Right ventricle myocardium inferior (tissue), 1 donor: ENCODE data around the gene PRAMEF12. TPM values are rescaled to one million over a fixed set of nuclear protein-coding genes. Genes with fewer than 3 reads are reported as not detected.

Source experiments
- total RNA-seq: library from RNA; stranded (reverse); fragmentation: NEBNext Ultra II Directional; extraction: Animal tissue kit (Norgen Biotek cat#: 25700); gene quantifications from one replicate; pipeline ENCODE4 v1.2.1, GENCODE V29; 2021
- donor health status: DM: no; HTN: yes; CAD: no; lungs with severe emphysema.

PRAMEF12 gene
- total RNA-seq, 1 donor from 2014 or later: not detected

Other genes starting within 250 kb of the PRAMEF12 start
- gene DHRS3, start 155.5 kb upstream of the PRAMEF12 start, total RNA-seq: 81.0 TPM
- gene AADACL4, start 129.7 kb upstream of the PRAMEF12 start, total RNA-seq: not detected
- not detected for gene AADACL3, start 57.6 kb upstream of the PRAMEF12 start, total RNA-seq
- gene CFAP107, start 27.5 kb upstream of the PRAMEF12 start, total RNA-seq: not detected
- gene PRAMEF1, start 17.7 kb downstream of the PRAMEF12 start, total RNA-seq: not detected
- not detected for gene PRAMEF11, start 57.7 kb downstream of the PRAMEF12 start, total RNA-seq
- gene HNRNPCL1, start 75.0 kb downstream of the PRAMEF12 start, total RNA-seq: not detected
- gene PRAMEF2, start 83.3 kb downstream of the PRAMEF12 start, total RNA-seq: not detected
- not detected for gene PRAMEF4, start 112.5 kb downstream of the PRAMEF12 start, total RNA-seq
- gene PRAMEF10, start 124.5 kb downstream of the PRAMEF12 start, total RNA-seq: not detected
- not detected for gene PRAMEF7, start 142.9 kb downstream of the PRAMEF12 start, total RNA-seq
- not detected for gene PRAMEF6, start 173.8 kb downstream of the PRAMEF12 start, total RNA-seq